Lung (tissue), 16 donors: ENCODE measurements around the gene ABCD3. TPM values are rescaled to one million over a fixed set of nuclear protein-coding genes. Genes with fewer than 3 reads are reported as not detected.
"Not testable (repeated sequence)": the region's sequence is repeated elsewhere in the genome, so short reads cannot be mapped to it uniquely, and the experiment has no call there.

ENCODE experiments used
- ATAC-seq: fragments of 200-7000 bp; cut with Tn5 transposase; one replicate; pipeline ENCODE4 v1.9.1; 2020; ENCODE audit warnings: moderate number of reproducible peaks; ENCODE audit not compliant: insufficient read depth, low FRiP score
- DNase-seq, 3 donors: peaks; one replicate each; pipeline ENCODE4 v3.0.0-alpha.2; 2013 to 2017
- H3K27ac ChIP-seq, 2 donors: one replicate each; pipeline ENCODE4 v1.5.1; 2013; ENCODE audit warnings: mild to moderate bottlenecking in 2 of 2, moderate library complexity in 2 of 2, control low read depth in 1 of 2, inconsistent platforms in 1 of 2, low read depth in 1 of 2, low read length in 1 of 2
- H3K27me3 ChIP-seq, 3 donors: one replicate each; pipeline ENCODE4 v1.5.1; 2013; ENCODE audit warnings: low read length in 2 of 3; ENCODE audit not compliant: control insufficient read depth in 3 of 3, insufficient read depth in 3 of 3
- H3K36me3 ChIP-seq, 4 donors: one replicate each; pipeline ENCODE4 v1.5.1; 2013; ENCODE audit warnings: low read length in 4 of 4, mild to moderate bottlenecking in 1 of 4, moderate library complexity in 1 of 4; ENCODE audit not compliant: control insufficient read depth in 4 of 4, insufficient read depth in 4 of 4
- H3K4me1 ChIP-seq, 5 donors: one replicate each; pipeline ENCODE4 v1.5.1; 2013; ENCODE audit warnings: low read length in 5 of 5, mild to moderate bottlenecking in 2 of 5, moderate library complexity in 1 of 5; ENCODE audit not compliant: control insufficient read depth in 5 of 5, insufficient read depth in 5 of 5
- H3K4me3 ChIP-seq: one replicate; pipeline ENCODE4 v1.5.1; 2013; ENCODE audit warnings: mild to moderate bottlenecking, control low read depth, moderate library complexity
- H3K9ac ChIP-seq, 2 donors: one replicate each; pipeline ENCODE4 v1.5.1; 2013; ENCODE audit warnings: low read length in 2 of 2, control low read depth in 1 of 2; ENCODE audit not compliant: insufficient read depth in 1 of 2
- H3K9me3 ChIP-seq, 4 donors: one replicate each; pipeline ENCODE4 v1.5.1; 2013; ENCODE audit warnings: low read length in 3 of 4, mild to moderate bottlenecking in 1 of 4, moderate library complexity in 1 of 4; ENCODE audit not compliant: control insufficient read depth in 4 of 4, insufficient read depth in 3 of 4
- CTCF ChIP-seq: IDR thresholded peaks from 2 replicates; pipeline ENCODE4 v1.5.1; 2012; ENCODE audit warnings: mild to moderate bottlenecking; ENCODE audit errors: control extremely low read depth, extremely low read depth
- WGBS, 2 donors: extraction: QIAGEN DNeasy Blood & Tissue Kit; methylation state at CpG; one replicate each; pipeline ENCODE4 v1.1.7; 2013; 5-methylcytosine and 5-hydroxymethylcytosine counted together
- long read RNA-seq, 5 donors: transcript quantifications; one replicate each; lab custom pipeline, GENCODE V29; 2026
- polyA plus RNA-seq, 2 donors: library from polyadenylated mRNA; stranded (reverse); fragments of 200-250 nt; gene quantifications; one replicate each; pipeline ENCODE4 v1.2.1, GENCODE V29; 2013
- total RNA-seq, 2 donors: library from RNA; depleted of rRNA in 1 of 2; stranded (reverse); fragments of >200 nt in 1 of 2; gene quantifications; one replicate each; pipeline ENCODE4 v1.2.1, GENCODE V29; 2014 to 2021
- donor health status: control.
- donor health status: control.
- donor health status: Bipolar disorder and iron deficiency.
- donor health status: healthy.
- donor health status: DM: yes; HTN: yes; CAD: no.

Gene ABCD3
- total RNA-seq: 10 to 100 TPM; 58.6 to 80.7 TPM
- polyA plus RNA-seq: 10 to 100 TPM; 28.5 to 29.0 TPM
- long read RNA-seq, donor 1, transcript ABCD3-202 (23 exons, 3,538 nt): major isoform, 7 of 14 reads
- long read RNA-seq, donor 1, partial matches to known transcripts: 7 of 14 reads
- long read RNA-seq, donor 1, other reads (novel, unspliced or antisense): 0 of 14 reads
- long read RNA-seq, donor 2: 0 reads
- long read RNA-seq, donor 3, partial matches to known transcripts: 16 of 20 reads
- long read RNA-seq, donor 3, other reads (novel, unspliced or antisense): 0 of 20 reads
- long read RNA-seq, donor 4, partial matches to known transcripts: 0 of 2 reads
- long read RNA-seq, donor 4, other reads (novel, unspliced or antisense): 0 of 2 reads
- long read RNA-seq, donor 5, partial matches to known transcripts: 0 of 5 reads
- long read RNA-seq, donor 5, other reads (novel, unspliced or antisense): 0 of 5 reads

GRCh38 chr1:94417978-94418663 is at the start of gene ABCD3:
Gene ABCD3 (plus strand): TSS chr1:94418389. CDS start chr1:94418479, 90 bp downstream.
- peaks cover 4 to 26% (median 11%) of the 10 kb centered on the region in 5 donors for H3K4me1 ChIP-seq
- DNase-seq: peak; percentile 99
- H3K9me3 ChIP-seq: no peaks in the 10 kb centered on the region
- peak within 1 kb of the TSS; percentile 95 for H3K4me3 ChIP-seq
- no peak for TF ChIP-seq CTCF
- H3K9ac ChIP-seq: peak within 1 kb of the TSS; percentile 92 to 97
- peak within 1 kb of the TSS; percentile 92 to 98 for H3K27ac ChIP-seq
- H3K27me3 ChIP-seq: no peaks in the 10 kb centered on the region
- peak; percentile 97 for ATAC-seq
- H3K36me3 ChIP-seq: no peaks in the 10 kb centered on the region
- WGBS, 2 donors: 0 to 1% methylated on average over 73 to 84 of the region's 84 CpGs

GRCh38 chr1:94372771-94373170 is 45.4 kb upstream of the ABCD3 start:
- H3K36me3 ChIP-seq, ATAC-seq, H3K4me3 ChIP-seq, H3K9ac ChIP-seq, H3K27me3 ChIP-seq, H3K9me3 ChIP-seq, H3K4me1 ChIP-seq: not testable (repeated sequence)
- peak overlapping the region in 1 of 2 donors; percentile 31 for H3K27ac ChIP-seq
- peak in 2 of 3 donors; percentile 21 to 64 for DNase-seq

GRCh38 chr1:94373311-94373710 is 44.9 kb upstream of the ABCD3 start:
- WGBS, 2 donors: 40 to 54% methylated on average over 2 of the region's 2 CpGs
- H3K36me3 ChIP-seq, DNase-seq, H3K9me3 ChIP-seq, ATAC-seq, H3K27ac ChIP-seq, H3K9ac ChIP-seq, H3K4me1 ChIP-seq, H3K4me3 ChIP-seq, H3K27me3 ChIP-seq: not testable (repeated sequence)

- not testable (repeated sequence) for H3K4me3 ChIP-seq, H3K4me1 ChIP-seq, H3K9me3 ChIP-seq, H3K27ac ChIP-seq, ATAC-seq, H3K9ac ChIP-seq, H3K36me3 ChIP-seq, H3K27me3 ChIP-seq, DNase-seq
- WGBS, 2 donors: 87 to 94% methylated on average over 7 of the region's 7 CpGs
Observed at GRCh38 chr1:94375666-94376065, 42.5 kb upstream of the ABCD3 start.

GRCh38 chr1:94378493-94378892 is 39.7 kb upstream of the ABCD3 start:
- WGBS, 2 donors: 63 to 88% methylated on average over 2 of the region's 2 CpGs
- not testable (repeated sequence) for H3K4me1 ChIP-seq, H3K27me3 ChIP-seq, ATAC-seq, H3K4me3 ChIP-seq, H3K36me3 ChIP-seq, H3K9me3 ChIP-seq, DNase-seq, H3K27ac ChIP-seq, H3K9ac ChIP-seq
